WTC11 (cell line): ENCODE results near the gene FLT4. TPM values are rescaled to one million over a fixed set of nuclear protein-coding genes. Genes with fewer than 3 reads are reported as not detected.

Source experiments
- ATAC-seq: fragments of 200-7000 bp; cut with Tn5 transposase; 2 replicates; pipeline ENCODE4 v1.10.0; 2021; ENCODE audit warnings: mild to moderate bottlenecking, moderate library complexity
- CTCF ChIA-PET: fragments of 300-600 bp; sonication (Branson Sonifier 250); formaldehyde crosslinking; loops from one replicate; lab custom pipeline; 2021; ENCODE audit warnings: antibody characterized with exemption; lab: Charles Lee
- POLR2A ChIA-PET: fragments of 350-600 bp; sonication (Branson Sonifier 250); formaldehyde crosslinking; loops from one replicate; lab custom pipeline; 2021; ENCODE audit warnings: antibody characterized with exemption; lab: Charles Lee
- DNase-seq: peaks from one replicate; pipeline ENCODE4 v3.0.0; 2021; ENCODE audit warnings: low spot score
- H3K27ac Mint-ChIP-seq: 2 replicates; pipeline ENCODE4 v1.8.0; 2021; ENCODE audit warnings: mixed read lengths
- H3K27me3 Mint-ChIP-seq: 2 replicates; pipeline ENCODE4 v1.8.0; 2021; ENCODE audit warnings: low read depth, mild to moderate bottlenecking, moderate library complexity, mixed read lengths
- H3K36me3 Mint-ChIP-seq: 2 replicates; pipeline ENCODE4 v1.8.0; 2021; ENCODE audit warnings: mixed read lengths
- H3K4me1 Mint-ChIP-seq: 2 replicates; pipeline ENCODE4 v1.8.0; 2022; ENCODE audit warnings: mixed read lengths
- H3K4me3 Mint-ChIP-seq: 2 replicates; pipeline ENCODE4 v1.8.0; 2021; ENCODE audit warnings: mild to moderate bottlenecking, moderate library complexity, mixed read lengths
- H3K9me3 Mint-ChIP-seq: 2 replicates; pipeline ENCODE4 v1.8.0; 2021; ENCODE audit warnings: mixed read lengths
- AR ChIP-seq: fragments of 250-450 bp; sonication (Bioruptor Pico); IDR thresholded peaks from 2 replicates; pipeline ENCODE4 v1.9.0; 2021; ENCODE audit warnings: mild to moderate bottlenecking
- ELF4 ChIP-seq: sonication (generic); formaldehyde crosslinking; IDR thresholded peaks from 2 replicates; pipeline ENCODE4 v1.8.1; 2022; ENCODE audit warnings: low read depth, mild to moderate bottlenecking, moderate library complexity, missing genetic modification reagents
- FOXK1 ChIP-seq: sonication (generic); formaldehyde crosslinking; IDR thresholded peaks from 2 replicates; pipeline ENCODE4 v1.8.0; 2022; ENCODE audit warnings: mild to moderate bottlenecking, moderate library complexity, missing genetic modification reagents
- GTF2I ChIP-seq: fragments of 250-450 bp; sonication (Bioruptor Pico); conservative IDR thresholded peaks from 2 replicates; pipeline ENCODE4 v1.4.0; 2021; ENCODE audit warnings: mild to moderate bottlenecking
- KAT7 ChIP-seq: sonication (generic); formaldehyde crosslinking; IDR thresholded peaks from 2 replicates; pipeline ENCODE4 v1.8.1; 2023; ENCODE audit warnings: missing genetic modification reagents, mild to moderate bottlenecking, borderline replicate concordance
- NFYB ChIP-seq: sonication (generic); formaldehyde crosslinking; conservative IDR thresholded peaks from 2 replicates; pipeline ENCODE4 v1.8.0; 2022; ENCODE audit warnings: low read depth, missing genetic modification reagents
- NR2C2 ChIP-seq: sonication (generic); formaldehyde crosslinking; IDR thresholded peaks from 2 replicates; pipeline ENCODE4 v1.8.0; 2022; ENCODE audit warnings: mild to moderate bottlenecking, missing genetic modification reagents
- SMAD4 ChIP-seq: sonication (generic); formaldehyde crosslinking; IDR thresholded peaks from 2 replicates; pipeline ENCODE4 v1.8.0; 2022; ENCODE audit warnings: mild to moderate bottlenecking, missing genetic modification reagents
- ZNF138 ChIP-seq: sonication (generic); formaldehyde crosslinking; conservative IDR thresholded peaks from 2 replicates; pipeline ENCODE4 v1.8.1; 2022; ENCODE audit warnings: mild to moderate bottlenecking, moderate library complexity, missing genetic modification reagents
- ZNF219 ChIP-seq: sonication (generic); formaldehyde crosslinking; IDR thresholded peaks from 2 replicates; pipeline ENCODE4 v1.8.0; 2023; ENCODE audit warnings: missing genetic modification reagents, mild to moderate bottlenecking, borderline replicate concordance
- ZNF263 ChIP-seq: sonication (generic); formaldehyde crosslinking; IDR thresholded peaks from 2 replicates; pipeline ENCODE4 v1.8.1; 2022; ENCODE audit warnings: low read depth, mild to moderate bottlenecking, moderate library complexity, missing genetic modification reagents
- ZNF416 ChIP-seq: fragments of 250-450 bp; sonication (Bioruptor Pico); IDR thresholded peaks from 2 replicates; pipeline ENCODE4 v1.9.0; 2021; ENCODE audit warnings: mild to moderate bottlenecking, inconsistent platforms
- total RNA-seq: library from RNA; stranded (reverse); gene quantifications from 3 replicates; pipeline ENCODE4 v1.2.3, GENCODE V29; 2021
- TF ChIP-seq, protein P1 (sequence below): sonication (generic); formaldehyde crosslinking; IDR thresholded peaks from 2 replicates; pipeline ENCODE4 v1.8.1; 2022; ENCODE audit warnings: missing genetic modification reagents, borderline replicate concordance
- TF ChIP-seq, protein P2 (sequence below): sonication (generic); formaldehyde crosslinking; IDR thresholded peaks from 2 replicates; pipeline ENCODE4 v1.8.1; 2023; ENCODE audit warnings: mild to moderate bottlenecking, missing genetic modification reagents, moderate library complexity
- TF ChIP-seq, protein P3 (sequence below): sonication (generic); formaldehyde crosslinking; IDR thresholded peaks from 2 replicates; pipeline ENCODE4 v1.8.0; 2023; ENCODE audit warnings: missing genetic modification reagents, mild to moderate bottlenecking, borderline replicate concordance

FLT4 gene
- total RNA-seq, 1 experiment from 2014 or later, result 12.4 TPM

DNA sequence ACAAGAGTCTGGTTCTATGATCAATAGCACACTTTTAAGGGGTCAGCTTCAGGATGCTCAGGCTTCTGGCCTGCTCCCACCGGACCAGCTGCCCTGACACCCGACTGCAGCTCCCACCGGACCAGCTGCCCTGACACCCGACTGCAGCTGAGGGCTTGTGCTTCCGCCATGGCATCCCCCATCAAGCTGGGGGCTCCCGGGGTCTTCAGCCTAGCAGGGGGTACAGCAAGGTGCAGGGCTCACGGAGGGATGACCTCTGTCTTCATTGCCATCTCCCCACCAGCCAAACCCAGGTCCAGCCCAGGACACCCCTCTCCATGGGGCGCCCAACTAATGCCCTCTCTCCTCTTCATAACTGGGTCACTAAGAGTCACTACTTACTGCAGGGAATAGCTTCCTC lies 1.9 kb downstream of the FLT4 start:
- H3K9me3 Mint-ChIP-seq, result no peaks in the 10 kb centered on the region
- peaks cover 9% of the 10 kb centered on the region for H3K4me1 Mint-ChIP-seq
- ATAC-seq (no peak), DNase-seq (no peak)
- peaks cover 47% of the 10 kb centered on the region for H3K27me3 Mint-ChIP-seq
- TF ChIP-seq NR2C2 (no peak), ZNF416 (no peak), GTF2I (CRISPR knock-in tag) (no peak), NFYB (CRISPR knock-in tag) (no peak)
- POLR2A ChIA-PET, result interaction anchor here (0.9 kb wide), 1 partner anchor 28 kb away, joined by 6 read pairs; no protein-coding TSS in a partner anchor
- CTCF ChIA-PET, result interaction anchor here (5.4 kb wide), 1 partner anchor 28 kb away, joined by 56 read pairs; no protein-coding TSS in a partner anchor
- no peak overlapping the region for H3K4me3 Mint-ChIP-seq
- no peak overlapping the region for H3K27ac Mint-ChIP-seq
- no peaks in the 10 kb centered on the region for H3K36me3 Mint-ChIP-seq

DNA sequence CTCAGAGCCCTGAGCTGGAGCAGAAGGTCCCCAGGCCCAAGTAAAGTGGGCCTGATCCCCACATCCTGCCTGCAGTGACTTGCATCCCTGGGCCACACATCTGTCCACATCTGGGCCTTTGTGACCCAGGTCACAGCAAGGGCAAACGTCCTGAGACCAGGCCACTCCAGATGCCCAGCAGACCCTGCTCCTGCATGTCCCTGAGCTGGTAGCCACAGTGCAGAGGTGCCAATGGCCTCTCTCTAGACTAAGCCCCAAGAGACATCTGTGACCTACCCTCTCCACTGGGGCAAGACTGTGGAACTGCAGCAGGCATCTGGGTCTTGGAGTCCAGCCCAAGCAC lies 2.5 kb downstream of the FLT4 start:
- H3K4me1 Mint-ChIP-seq, result peaks cover 9% of the 10 kb centered on the region
- H3K36me3 Mint-ChIP-seq, result no peaks in the 10 kb centered on the region
- H3K4me3 Mint-ChIP-seq, result no peak overlapping the region
- no peak overlapping the region for H3K27ac Mint-ChIP-seq
- CTCF ChIA-PET, result interaction anchor here (5.4 kb wide), 1 partner anchor 28 kb away, joined by 56 read pairs; no protein-coding TSS in a partner anchor
- TF ChIP-seq AR (no peak), GTF2I (CRISPR knock-in tag) (no peak), KAT7 (CRISPR knock-in tag) (no peak), ZNF263 (CRISPR knock-in tag) (no peak)
- TF ChIP-seq, protein P1, sequence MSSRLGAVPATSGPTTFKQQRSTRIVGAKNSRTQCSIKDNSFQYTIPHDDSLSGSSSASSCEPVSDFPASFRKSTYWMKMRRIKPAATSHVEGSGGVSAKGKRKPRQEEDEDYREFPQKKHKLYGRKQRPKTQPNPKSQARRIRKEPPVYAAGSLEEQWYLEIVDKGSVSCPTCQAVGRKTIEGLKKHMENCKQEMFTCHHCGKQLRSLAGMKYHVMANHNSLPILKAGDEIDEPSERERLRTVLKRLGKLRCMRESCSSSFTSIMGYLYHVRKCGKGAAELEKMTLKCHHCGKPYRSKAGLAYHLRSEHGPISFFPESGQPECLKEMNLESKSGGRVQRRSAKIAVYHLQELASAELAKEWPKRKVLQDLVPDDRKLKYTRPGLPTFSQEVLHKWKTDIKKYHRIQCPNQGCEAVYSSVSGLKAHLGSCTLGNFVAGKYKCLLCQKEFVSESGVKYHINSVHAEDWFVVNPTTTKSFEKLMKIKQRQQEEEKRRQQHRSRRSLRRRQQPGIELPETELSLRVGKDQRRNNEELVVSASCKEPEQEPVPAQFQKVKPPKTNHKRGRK (CRISPR knock-in tag), result no peak
- H3K9me3 Mint-ChIP-seq, result no peaks in the 10 kb centered on the region
- POLR2A ChIA-PET, result interaction anchor here (0.9 kb wide), 1 partner anchor 28 kb away, joined by 6 read pairs; no protein-coding TSS in a partner anchor
- DNase-seq (no peak), ATAC-seq (no peak)
- H3K27me3 Mint-ChIP-seq, result peaks cover 45% of the 10 kb centered on the region

DNA sequence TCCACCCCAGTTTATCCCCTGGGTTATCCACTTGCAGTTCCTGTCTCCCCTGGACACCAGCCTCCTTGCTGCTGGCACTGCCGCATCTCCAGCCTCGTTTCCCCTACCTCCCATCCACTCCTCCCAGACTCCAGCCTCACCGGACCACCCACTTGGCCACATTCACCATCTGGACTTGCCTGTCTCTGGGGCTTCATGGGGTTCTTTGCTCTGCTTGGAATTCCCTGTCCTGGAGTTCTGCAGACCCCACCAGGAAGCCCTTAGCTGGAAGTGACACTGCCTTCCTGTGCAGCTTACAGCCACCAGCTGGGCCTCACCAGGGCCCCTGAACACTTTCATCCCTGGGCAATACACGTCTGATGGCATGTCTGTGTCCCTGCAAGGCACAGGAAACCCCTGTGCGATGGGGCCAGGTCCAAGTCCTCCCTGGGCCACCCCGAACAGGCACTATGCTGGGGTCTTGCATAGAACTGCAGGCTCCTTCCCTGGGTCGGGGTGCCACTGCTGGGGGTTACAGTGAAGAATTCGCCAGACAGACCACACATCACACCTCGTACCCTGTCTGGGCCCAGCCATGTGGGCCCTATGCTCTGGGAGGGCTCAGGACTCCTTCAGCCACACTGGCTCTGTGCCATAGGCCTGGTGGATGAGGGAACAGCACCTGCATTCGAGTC lies 3.0 kb downstream of the FLT4 start:
- ATAC-seq (no peak), DNase-seq (peak; percentile 9)
- Mint-ChIP-seq H3K4me3 (no peak overlapping the region), H3K27me3 (peaks cover 40% of the 10 kb centered on the region), H3K27ac (no peak overlapping the region), H3K36me3 (no peaks in the 10 kb centered on the region), H3K4me1 (peaks cover 9% of the 10 kb centered on the region), H3K9me3 (no peaks in the 10 kb centered on the region)
- CTCF ChIA-PET, result interaction anchor here (5.4 kb wide), 1 partner anchor 27 kb away, joined by 56 read pairs; no protein-coding TSS in a partner anchor
- TF ChIP-seq FOXK1 (CRISPR knock-in tag) (no peak), ZNF219 (CRISPR knock-in tag) (no peak)
- TF ChIP-seq, protein P2, sequence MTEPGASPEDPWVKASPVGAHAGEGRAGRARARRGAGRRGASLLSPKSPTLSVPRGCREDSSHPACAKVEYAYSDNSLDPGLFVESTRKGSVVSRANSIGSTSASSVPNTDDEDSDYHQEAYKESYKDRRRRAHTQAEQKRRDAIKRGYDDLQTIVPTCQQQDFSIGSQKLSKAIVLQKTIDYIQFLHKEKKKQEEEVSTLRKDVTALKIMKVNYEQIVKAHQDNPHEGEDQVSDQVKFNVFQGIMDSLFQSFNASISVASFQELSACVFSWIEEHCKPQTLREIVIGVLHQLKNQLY, result no peak
- POLR2A ChIA-PET, result no interaction called here

- POLR2A ChIA-PET, result no interaction called here
- no peaks in the 10 kb centered on the region for H3K36me3 Mint-ChIP-seq
- H3K27ac Mint-ChIP-seq, result no peak overlapping the region
- CTCF ChIA-PET, result interaction anchor here (0.6 to 5.4 kb wide), 3 partner anchors 26 to 58 kb away, joined by 3 to 56 read pairs (median 3); no protein-coding TSS in a partner anchor
- ATAC-seq, result no peak
- H3K27me3 Mint-ChIP-seq, result peaks cover 31% of the 10 kb centered on the region
- peak; percentile 8 for DNase-seq
- no peak overlapping the region for H3K4me3 Mint-ChIP-seq
- H3K9me3 Mint-ChIP-seq, result no peaks in the 10 kb centered on the region
- H3K4me1 Mint-ChIP-seq, result peaks cover 8% of the 10 kb centered on the region
- TF ChIP-seq KAT7 (CRISPR knock-in tag), result no peak
- TF ChIP-seq, protein P3, sequence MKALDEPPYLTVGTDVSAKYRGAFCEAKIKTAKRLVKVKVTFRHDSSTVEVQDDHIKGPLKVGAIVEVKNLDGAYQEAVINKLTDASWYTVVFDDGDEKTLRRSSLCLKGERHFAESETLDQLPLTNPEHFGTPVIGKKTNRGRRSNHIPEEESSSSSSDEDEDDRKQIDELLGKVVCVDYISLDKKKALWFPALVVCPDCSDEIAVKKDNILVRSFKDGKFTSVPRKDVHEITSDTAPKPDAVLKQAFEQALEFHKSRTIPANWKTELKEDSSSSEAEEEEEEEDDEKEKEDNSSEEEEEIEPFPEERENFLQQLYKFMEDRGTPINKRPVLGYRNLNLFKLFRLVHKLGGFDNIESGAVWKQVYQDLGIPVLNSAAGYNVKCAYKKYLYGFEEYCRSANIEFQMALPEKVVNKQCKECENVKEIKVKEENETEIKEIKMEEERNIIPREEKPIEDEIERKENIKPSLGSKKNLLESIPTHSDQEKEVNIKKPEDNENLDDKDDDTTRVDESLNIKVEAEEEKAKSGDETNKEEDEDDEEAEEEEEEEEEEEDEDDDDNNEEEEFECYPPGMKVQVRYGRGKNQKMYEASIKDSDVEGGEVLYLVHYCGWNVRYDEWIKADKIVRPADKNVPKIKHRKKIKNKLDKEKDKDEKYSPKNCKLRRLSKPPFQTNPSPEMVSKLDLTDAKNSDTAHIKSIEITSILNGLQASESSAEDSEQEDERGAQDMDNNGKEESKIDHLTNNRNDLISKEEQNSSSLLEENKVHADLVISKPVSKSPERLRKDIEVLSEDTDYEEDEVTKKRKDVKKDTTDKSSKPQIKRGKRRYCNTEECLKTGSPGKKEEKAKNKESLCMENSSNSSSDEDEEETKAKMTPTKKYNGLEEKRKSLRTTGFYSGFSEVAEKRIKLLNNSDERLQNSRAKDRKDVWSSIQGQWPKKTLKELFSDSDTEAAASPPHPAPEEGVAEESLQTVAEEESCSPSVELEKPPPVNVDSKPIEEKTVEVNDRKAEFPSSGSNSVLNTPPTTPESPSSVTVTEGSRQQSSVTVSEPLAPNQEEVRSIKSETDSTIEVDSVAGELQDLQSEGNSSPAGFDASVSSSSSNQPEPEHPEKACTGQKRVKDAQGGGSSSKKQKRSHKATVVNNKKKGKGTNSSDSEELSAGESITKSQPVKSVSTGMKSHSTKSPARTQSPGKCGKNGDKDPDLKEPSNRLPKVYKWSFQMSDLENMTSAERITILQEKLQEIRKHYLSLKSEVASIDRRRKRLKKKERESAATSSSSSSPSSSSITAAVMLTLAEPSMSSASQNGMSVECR, result no peak
- TF ChIP-seq ELF4 (CRISPR knock-in tag), result no peak
- TF ChIP-seq ZNF138, result no peak
- no peak for TF ChIP-seq SMAD4 (CRISPR knock-in tag)
Observed at GRCh38 chr5:180645274-180646204, 3.9 kb downstream of the FLT4 start.
